Measurements from ENCODE around the gene FOLR1.

DNA sequence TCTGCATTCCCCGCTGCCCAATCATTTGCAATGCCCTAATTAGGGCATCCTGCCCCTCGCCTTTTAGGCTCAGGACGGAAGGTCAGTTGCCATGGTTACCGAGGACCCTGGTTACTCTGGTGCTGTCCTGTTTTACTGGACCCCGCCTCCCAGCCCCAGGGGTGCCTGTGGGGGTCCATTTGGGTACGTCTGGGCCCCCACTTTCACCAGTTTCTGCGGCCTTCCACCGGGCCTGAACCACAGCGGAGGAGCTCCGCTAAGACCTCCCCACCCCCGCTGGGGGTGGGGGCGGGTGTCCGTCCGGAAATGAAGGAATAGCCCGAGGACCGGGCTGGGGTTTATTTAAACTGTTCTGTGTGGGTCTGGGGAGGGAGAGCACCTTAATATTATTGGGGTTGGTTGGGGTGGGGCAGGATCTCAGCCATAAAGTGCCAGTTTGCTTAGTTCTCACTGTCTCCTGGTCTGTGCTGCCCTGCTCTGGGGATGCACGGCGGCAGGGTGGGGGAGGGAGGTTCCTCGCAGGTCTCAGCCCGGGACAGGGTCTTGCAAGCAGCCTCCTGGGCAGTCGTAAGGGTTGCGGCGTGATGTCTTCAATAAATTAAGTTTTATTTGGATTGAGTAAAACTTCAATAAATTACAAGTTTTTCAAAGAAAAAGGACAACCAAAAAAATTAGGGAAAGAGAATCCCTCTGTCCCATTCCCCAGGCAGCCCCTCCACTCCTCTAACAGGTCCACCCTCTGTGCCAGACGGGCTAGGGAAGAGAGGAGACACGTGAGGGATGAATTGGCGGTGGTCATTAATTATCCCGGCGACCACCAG lies 46.8 kb downstream of the FOLR1 start:
- TF ChIP-seq, protein P1, sequence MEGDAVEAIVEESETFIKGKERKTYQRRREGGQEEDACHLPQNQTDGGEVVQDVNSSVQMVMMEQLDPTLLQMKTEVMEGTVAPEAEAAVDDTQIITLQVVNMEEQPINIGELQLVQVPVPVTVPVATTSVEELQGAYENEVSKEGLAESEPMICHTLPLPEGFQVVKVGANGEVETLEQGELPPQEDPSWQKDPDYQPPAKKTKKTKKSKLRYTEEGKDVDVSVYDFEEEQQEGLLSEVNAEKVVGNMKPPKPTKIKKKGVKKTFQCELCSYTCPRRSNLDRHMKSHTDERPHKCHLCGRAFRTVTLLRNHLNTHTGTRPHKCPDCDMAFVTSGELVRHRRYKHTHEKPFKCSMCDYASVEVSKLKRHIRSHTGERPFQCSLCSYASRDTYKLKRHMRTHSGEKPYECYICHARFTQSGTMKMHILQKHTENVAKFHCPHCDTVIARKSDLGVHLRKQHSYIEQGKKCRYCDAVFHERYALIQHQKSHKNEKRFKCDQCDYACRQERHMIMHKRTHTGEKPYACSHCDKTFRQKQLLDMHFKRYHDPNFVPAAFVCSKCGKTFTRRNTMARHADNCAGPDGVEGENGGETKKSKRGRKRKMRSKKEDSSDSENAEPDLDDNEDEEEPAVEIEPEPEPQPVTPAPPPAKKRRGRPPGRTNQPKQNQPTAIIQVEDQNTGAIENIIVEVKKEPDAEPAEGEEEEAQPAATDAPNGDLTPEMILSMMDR (IDR thresholded peaks at IDR 0.05; ENCODE audit: borderline replicate concordance, extremely low read depth, low read length, poor library complexity, severe bottlenecking), result no peak
- no peak for TF ChIP-seq EZH2 (IDR thresholded peaks at IDR 0.05; ENCODE audit: borderline replicate concordance, low read depth, low read length, severe bottlenecking)

Measured in DND-41 (cell line).